Measurements from ENCODE around the gene CRADD.
"Not testable (repeated sequence)": the region's sequence is repeated elsewhere in the genome, so short reads cannot be mapped to it uniquely, and the experiment has no call there.

Gene CRADD

DNA sequence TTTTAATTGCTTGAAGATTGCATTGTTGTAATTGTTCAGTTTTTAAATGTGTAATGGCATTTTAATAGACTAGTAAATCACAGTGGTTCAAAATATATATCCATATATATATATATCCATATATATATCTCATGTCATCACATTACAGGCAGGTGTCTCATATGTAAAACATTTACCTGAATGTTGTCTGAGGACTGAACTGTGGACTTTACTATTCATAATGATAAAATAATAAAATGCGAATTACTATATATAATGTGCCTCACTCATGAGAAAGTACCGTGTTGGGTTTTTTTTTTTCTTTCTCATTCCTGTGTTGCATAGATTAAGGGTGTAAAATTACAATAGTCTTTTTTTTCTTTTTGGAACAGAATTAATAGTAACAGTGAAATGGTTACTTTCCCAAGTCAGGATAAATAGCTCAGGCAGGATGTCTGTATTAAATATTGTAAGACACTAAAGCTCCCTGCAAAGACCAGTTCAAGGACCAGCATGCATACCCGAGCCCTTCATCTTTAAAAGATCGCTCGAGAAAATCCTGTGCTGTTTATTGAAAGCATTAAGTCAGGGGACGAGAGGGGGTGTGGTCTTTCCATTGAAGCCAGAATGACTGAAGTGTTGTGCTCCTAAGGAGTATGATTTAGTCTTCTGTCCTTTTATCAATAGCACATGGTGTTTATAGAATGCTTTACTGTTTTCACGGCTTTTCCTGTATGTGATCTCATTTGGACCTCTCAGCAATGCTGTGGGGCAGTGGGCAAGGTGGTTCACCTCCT, 173.5 kb downstream of the CRADD start:
- DNase-seq: no peak

DNA sequence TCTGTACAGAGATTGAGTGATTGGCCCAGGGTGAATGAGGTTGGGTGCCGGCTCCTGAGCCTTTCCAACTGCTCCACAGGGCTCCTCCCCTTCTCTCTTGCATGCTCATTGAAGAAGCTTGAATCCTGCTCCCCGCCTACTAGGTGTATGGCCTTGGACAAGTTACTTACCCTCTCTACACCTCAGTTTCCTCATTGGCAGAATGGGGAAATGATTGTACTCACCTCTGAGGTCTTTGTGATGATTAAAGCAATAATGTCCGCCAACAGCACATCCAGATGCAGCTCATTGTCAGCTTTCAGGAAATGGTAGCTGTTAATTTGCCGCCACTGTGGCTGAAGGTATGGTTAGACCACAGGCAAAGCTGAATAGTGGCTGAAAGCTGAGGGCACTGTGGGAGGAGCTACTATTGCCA, 174.1 kb downstream of the CRADD start:
- DNase-seq: no peak

GRCh38 chr12:93852173-93852591, 175.0 kb downstream of the CRADD start:
- DNase-seq: no peak

GRCh38 chr12:93853698-93854478, 176.7 kb downstream of the CRADD start:
- DNase-seq: no peak

DNA sequence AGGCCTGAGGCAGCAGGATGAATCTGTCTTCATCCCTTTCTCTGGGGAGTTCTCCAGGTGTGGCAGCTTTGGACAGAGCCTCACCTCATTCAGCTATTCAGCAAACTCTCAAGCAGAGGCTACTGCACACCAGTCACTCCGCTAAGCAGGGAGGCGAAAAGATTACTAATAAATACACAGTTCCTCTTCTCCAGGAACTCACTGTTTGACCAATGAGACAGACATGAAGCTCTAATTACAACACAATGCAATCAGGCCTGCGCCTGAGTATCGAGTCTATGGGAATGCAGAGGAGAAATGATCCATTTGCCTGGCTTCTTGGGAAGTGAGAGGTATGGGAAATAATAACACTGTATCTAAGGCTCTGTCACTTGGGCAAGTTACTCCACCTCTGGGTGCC, 178.1 kb downstream of the CRADD start:
- no peak for DNase-seq

- no peak for DNase-seq
These were observed 179.4 kb downstream of the CRADD start for GRCh38 chr12:93856611-93857010.

- no peak for DNase-seq
These were observed 180.2 kb downstream of the CRADD start for GRCh38 chr12:93857279-93857938.

DNA sequence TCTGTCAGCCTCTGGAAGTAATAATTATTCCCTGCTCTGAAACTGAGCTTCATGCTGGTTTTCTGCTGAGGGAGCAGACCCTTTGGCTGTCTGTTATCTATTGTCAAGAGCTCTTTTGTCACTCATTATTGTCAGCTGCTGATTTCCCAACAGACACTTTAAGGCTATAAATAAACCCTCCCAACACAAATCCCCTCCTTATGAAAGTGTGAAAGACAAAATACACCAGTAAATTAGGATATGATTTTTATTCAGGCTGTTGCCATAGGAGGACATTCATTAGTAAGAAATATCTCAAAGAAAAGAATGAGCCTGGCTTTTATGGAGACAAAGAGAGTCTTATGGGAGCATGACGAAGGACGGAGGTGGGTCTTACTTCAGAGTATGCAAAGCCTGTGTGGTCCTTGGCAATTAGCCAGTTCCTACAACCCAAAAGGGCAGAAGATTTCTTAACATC, 180.8 kb downstream of the CRADD start:
- DNase-seq: no peak

DNA sequence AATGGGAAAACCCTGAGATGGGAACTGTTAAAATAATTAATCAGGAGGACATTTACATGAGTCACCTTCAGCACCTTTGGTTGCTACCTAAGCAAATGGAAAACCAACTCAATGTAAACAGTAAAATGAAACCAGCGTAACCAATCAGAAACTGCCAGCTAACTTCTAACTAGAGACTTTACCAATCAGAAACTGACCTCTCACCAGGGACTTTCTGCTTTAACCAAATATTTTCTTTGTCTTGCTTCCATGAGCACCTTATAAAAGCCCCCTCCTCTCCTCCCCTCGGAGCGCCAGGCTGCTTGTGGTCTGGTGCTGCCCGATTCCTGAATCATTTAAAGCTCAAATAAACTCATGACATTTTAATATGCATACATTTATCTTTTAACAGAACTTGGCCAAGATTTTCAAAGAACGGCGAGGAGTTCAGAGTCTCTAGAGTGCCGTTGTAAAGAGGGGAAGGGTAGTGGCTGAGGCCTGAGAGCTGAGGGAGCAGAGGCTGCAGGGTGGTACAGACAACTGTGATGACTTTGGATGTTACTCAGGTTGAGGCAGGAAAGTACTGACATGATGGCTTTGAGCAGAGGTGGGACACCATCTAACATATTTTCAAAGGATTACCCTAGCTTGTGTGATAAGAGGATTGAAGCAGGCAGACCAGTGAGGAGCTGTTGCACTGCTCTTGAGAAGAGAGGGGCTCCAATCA, 183.6 kb downstream of the CRADD start:
- no peak for DNase-seq

DNA sequence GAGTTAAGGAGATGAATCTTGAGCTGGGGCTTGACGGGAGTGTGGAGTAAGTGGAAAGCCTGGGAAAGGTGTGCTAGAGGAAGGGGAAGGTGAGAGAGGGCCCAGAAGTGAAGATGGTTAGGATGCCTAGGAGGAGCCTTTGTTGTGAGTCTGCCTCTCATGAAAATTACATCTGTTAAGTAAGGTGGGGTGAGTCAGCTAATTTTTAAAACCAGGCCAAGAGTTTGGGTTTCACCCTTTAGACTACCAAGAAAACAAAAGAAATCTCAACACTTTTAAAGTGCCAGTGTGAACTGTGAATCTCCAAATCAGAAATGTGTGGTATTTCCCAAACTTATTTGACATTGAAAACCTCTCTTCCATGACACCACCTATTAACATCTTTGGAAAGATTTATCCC, 185.2 kb downstream of the CRADD start:
- no peak for DNase-seq

GRCh38 chr12:93865751-93866150, 188.6 kb downstream of the CRADD start:
- DNase-seq: no peak

DNA sequence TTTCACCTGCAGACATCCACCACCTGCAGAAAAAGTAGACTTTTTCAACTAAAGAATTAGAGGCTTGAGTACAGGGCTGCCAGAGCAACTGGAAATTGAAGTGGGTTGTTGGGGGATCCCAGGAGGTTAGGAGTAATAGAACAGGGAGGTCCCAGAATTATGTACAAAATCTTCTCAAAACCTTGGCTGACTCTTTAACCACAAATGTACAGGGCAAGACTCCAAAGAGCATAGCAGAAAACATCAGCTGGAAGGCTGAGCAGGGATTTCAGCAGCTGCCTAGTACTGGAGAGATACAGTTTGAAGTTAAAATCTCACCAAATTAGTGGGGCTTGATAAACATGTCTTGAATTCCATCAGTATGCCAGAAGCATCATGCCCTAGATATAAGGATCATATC, 191.6 kb downstream of the CRADD start:
- DNase-seq: no peak

DNA sequence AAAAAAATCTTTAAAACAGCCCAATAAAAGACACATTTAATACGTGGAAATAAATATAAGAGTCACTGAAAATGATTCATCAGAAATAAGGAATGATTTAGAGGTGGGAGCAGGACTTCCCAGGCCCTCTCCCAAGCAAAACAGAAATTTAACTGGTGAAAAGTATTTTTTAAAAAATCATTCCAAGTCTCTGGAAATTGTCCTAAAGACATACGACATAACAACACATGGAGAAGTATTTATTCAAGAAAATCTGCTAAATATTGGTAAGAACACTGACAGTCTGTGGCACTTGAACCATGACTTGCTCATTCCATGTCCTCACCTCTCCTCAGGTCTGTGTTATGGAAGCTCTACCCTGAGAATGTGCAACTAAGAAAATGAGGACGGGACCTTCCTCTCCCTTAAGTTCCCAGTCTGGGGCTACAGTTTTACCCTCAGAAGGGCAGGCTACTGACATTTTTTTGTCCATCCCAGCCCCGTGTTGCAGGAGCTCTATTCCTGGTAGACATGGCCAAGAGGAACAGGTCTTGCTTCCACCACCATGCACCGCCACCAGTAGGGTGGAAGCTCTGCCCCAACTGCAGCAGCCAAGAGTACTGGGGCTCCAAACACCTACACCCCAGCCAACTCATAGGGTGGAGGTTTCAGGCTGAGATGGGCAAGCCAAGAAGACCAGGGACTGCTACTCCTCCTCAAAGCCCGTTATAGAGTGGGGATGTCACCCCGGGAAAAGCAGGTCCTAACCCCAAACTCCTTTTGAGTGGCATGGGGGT, 193.0 kb downstream of the CRADD start:
- DNase-seq: no peak

DNA sequence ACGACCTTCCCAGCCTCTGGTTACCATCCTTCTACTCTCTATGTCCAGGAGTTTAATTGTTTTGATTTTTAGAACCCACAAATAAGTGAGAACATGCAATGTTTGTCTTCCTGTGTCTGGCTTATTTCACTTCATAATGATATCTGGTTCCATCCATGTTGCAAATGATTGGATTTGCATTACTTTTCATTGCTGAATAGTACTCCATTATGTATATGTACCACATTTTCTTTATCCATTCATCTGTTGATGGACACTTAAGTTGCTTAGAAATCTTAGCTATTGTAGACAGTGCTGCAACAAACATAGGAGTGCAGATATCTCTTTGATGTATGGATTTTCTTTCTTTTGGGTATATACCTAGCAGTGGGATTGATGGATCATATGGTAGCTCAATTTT, 194.4 kb downstream of the CRADD start:
- not testable (repeated sequence) for DNase-seq

DNA sequence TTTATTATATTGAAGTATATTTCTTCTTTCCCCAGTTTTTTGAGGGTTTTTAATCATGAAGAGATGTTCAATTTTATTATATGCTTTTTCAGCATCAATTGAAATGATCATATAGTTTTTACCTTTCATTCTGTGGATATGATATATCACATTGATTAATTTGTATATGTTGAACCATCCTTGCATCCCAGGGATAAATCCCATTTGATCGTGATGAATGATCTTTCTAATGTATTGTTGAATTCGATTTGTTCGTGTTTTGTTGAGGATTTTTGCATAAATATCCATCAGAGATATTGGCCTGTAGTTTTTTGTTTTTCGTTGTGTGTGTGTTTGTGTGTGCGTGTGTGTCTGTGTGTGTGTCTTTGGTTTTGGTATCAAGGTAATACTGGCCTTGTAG, 196.4 kb downstream of the CRADD start:
- no peak for DNase-seq

DNA sequence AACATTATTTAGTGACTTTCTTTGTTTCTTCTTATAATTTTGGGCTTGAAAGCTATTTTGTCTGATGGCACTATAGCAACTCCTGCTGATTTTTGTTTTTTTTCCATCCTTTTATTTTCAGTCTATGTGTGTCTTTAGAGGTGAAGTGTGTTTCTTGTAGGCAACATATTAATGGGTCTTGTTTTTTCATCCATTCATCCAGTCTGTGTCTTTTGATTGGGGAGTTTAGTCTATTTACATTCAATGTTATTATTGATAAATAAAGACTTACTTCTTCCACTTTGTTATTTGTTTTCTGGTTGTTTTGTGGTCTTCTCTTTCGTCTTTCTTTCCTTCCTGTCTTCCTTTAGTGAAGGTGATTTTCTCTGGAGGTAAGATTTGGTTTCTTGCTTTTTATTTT, 198.0 kb downstream of the CRADD start:
- no peak for DNase-seq

GRCh38 chr12:93876360-93876759, 199.2 kb downstream of the CRADD start:
- no peak for DNase-seq

GRCh38 chr12:93877446-93877845, 200.3 kb downstream of the CRADD start:
- no peak for DNase-seq

DNA sequence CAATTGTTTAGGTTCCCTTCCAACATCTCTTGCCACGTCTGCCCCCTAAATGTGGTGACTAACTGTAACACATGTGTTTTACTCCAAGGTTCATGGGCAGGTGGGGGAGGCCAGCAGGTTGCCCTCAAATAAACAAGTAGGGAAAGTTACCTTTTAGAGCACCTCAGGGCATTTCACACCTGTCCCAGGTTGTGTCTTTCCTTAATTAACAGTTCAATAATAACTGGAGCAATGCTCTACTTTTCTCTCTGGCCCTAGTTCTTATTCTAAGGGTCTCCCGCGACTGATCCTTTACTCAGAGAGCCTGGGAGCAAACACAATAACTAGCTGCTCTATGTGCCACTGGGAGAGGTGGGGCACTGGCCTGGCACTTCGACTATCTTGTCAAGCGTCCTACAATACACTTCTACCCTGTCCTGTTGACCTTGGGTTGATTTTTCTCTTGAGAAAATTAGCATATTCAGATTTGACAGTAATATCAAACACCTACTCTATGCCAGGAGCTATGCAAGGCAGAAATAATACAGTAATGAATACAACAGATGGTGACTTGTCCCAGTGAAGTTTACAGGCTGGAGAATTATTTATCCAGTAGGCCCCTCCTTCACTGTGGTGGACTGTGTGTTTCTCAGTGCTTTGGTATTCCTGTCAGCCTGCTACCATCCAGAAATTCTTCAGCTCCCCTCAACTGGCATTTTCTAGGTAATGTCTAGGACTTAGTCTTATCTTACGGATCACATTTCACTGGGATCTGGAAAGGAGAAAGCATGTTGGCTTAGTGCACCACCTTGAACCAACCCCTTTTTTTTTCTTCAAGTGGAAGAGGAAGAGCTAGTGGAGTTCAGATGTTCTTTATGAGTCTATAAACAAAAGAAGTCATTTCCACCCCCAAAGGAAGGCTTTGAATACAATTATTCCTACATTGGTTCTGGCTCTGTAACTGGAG, 202.6 kb downstream of the CRADD start:
- DNase-seq: no peak

GRCh38 chr12:93880853-93881522, 203.8 kb downstream of the CRADD start:
- DNase-seq: no peak

All from activated T-cell treated with anti-CD3 and anti-CD28 coated beads for 4 hours (primary cell).